ENCODE data around the gene CXCL16. TPM values are rescaled to one million over a fixed set of nuclear protein-coding genes. Genes with fewer than 3 reads are reported as not detected.
A peak's percentile ranks its signal among the peaks of the same experiment; 100 is the strongest.

Gene CXCL16
- total and polyA plus RNA-seq, 2 of the 13 experiments (the other 11 are each of a cell fraction or from before 2014, with no cell fraction given), result 9.4 to 101 TPM

DNA sequence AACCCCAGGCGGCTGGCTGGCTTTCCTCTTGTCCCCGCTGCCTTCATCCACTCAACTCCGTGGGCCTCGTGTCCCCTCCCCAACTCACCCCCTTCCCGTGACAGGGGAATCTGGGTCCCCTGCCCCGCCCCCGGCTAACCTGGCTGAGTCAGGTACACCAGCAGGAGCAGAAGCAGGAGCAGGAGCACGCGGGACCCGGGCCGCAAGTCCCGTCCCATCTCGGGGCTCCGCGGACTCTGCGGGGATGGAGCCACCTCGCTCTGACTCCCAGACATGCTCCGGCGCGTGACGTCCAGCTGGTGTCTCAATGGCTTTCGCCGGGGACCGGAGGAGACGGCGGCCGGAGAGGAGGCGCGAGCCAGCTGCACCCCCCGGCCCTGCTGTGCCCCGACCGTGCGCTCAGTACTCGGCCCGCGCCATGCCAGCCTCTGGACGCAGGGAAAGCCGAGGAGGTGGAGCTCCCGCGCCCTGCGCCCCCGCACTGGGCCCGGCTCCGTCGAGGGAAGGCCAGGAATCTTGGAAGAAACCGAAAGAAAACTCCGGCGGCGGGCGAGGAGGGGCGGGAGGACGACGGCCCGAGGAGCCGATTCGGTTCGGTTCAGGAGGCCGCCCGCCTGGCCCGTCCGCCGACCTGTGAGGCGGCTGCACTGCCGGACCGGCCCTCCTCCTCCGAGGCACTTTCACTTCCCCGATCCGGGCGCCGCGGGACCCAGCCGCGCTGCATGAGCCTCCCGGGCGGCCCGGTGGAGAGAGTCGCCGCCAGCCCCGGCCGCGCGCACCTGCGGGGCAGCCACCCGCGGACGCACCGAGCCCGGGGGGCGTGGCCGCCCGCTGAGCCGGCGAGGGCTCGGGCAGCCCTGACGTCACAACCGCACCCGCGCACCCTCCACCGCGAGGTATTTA is at the start of gene CXCL16, which contains the start of gene ZMYND15 (continued):
- TF ChIP-seq RXRB (CRISPR knock-in tag; IDR thresholded peaks at IDR 0.05; ENCODE audit: borderline replicate concordance) (no peak), NFYC (CRISPR knock-in tag; IDR thresholded peaks at IDR 0.05) (no peak), FOXC1 (CRISPR knock-in tag; IDR thresholded peaks at IDR 0.05; ENCODE audit: borderline replicate concordance) (no peak), ZNF329 (CRISPR knock-in tag; IDR thresholded peaks at IDR 0.05; ENCODE audit: low read depth) (no peak), ZKSCAN1 (IDR thresholded peaks at IDR 0.05; ENCODE audit: low read length) (no peak), NR2C2 (CRISPR knock-in tag; IDR thresholded peaks at IDR 0.05; ENCODE audit: borderline replicate concordance) (no peak), PITX1 (CRISPR knock-in tag; IDR thresholded peaks at IDR 0.05) (no peak), ZNF850 (CRISPR knock-in tag; conservative IDR thresholded peaks at IDR 0.05) (no peak), ZMYM3 (CRISPR knock-in tag; IDR thresholded peaks at IDR 0.05) (no peak; the same call in 1 of the 2 replicates), ZNF34 (CRISPR knock-in tag; IDR thresholded peaks at IDR 0.05; ENCODE audit: borderline replicate concordance) (no peak), ZNF382 (CRISPR knock-in tag; IDR thresholded peaks at IDR 0.05; ENCODE audit: borderline replicate concordance) (no peak), ZNF570 (CRISPR knock-in tag; IDR thresholded peaks at IDR 0.05; ENCODE audit: borderline replicate concordance) (peak; percentile 80; the same call in 1 of the 2 replicates), BRD4 (CRISPR knock-in tag; IDR thresholded peaks at IDR 0.05) (no peak), ZNF782 (CRISPR knock-in tag; IDR thresholded peaks at IDR 0.05; ENCODE audit: borderline replicate concordance) (peak; percentile 76; the same call in 1 of the 2 replicates), NFE2L2 (IDR thresholded peaks at IDR 0.05; ENCODE audit: low read length) (no peak), YY1 (IDR thresholded peaks at IDR 0.05; ENCODE audit: insufficient read depth, insufficient replicate concordance, low read depth, low read length) (peak; percentile 6), NFE2 (CRISPR knock-in tag; IDR thresholded peaks at IDR 0.05) (no peak), ZNF431 (CRISPR knock-in tag; IDR thresholded peaks at IDR 0.05; ENCODE audit: borderline replicate concordance, low read depth) (0 out of 2 replicates have a peak, but pooled peaks have one; percentile 56), YEATS2 (CRISPR knock-in tag; IDR thresholded peaks at IDR 0.05; ENCODE audit: borderline replicate concordance) (no peak), RELA (CRISPR knock-in tag; IDR thresholded peaks at IDR 0.05) (no peak), GLI4 (CRISPR knock-in tag; IDR thresholded peaks at IDR 0.05; ENCODE audit: borderline replicate concordance) (no peak)
- TF ChIP-seq, protein P1, sequence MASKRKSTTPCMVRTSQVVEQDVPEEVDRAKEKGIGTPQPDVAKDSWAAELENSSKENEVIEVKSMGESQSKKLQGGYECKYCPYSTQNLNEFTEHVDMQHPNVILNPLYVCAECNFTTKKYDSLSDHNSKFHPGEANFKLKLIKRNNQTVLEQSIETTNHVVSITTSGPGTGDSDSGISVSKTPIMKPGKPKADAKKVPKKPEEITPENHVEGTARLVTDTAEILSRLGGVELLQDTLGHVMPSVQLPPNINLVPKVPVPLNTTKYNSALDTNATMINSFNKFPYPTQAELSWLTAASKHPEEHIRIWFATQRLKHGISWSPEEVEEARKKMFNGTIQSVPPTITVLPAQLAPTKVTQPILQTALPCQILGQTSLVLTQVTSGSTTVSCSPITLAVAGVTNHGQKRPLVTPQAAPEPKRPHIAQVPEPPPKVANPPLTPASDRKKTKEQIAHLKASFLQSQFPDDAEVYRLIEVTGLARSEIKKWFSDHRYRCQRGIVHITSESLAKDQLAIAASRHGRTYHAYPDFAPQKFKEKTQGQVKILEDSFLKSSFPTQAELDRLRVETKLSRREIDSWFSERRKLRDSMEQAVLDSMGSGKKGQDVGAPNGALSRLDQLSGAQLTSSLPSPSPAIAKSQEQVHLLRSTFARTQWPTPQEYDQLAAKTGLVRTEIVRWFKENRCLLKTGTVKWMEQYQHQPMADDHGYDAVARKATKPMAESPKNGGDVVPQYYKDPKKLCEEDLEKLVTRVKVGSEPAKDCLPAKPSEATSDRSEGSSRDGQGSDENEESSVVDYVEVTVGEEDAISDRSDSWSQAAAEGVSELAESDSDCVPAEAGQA (IDR thresholded peaks at IDR 0.05; ENCODE audit: low read depth), result peak; percentile 60; the same call in 1 of the 2 replicates
- TF ChIP-seq, protein P1 (CRISPR knock-in tag; IDR thresholded peaks at IDR 0.05; ENCODE audit: borderline replicate concordance), result no peak
- TF ChIP-seq, protein P2, sequence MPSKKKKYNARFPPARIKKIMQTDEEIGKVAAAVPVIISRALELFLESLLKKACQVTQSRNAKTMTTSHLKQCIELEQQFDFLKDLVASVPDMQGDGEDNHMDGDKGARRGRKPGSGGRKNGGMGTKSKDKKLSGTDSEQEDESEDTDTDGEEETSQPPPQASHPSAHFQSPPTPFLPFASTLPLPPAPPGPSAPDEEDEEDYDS (CRISPR knock-in tag; IDR thresholded peaks at IDR 0.05), result no peak

All from HepG2 (cell line).